ENCODE data around the gene UGT1A8.

GRCh38 chr2:233799087-233799665, 181.7 kb downstream of the UGT1A8 start:
- no peak for TF ChIP-seq TP53 (CRISPR knock-in tag; IDR thresholded peaks at IDR 0.05)
- TF ChIP-seq CTCF (IDR thresholded peaks at IDR 0.05), result no peak
- no peak for TF ChIP-seq POLR2A (IDR thresholded peaks at IDR 0.05; ENCODE audit: low read length)
- TF ChIP-seq JUN (IDR thresholded peaks at IDR 0.05), result no peak
- no peak for TF ChIP-seq REST (IDR thresholded peaks at IDR 0.05)
- TF ChIP-seq NPAS2 (CRISPR knock-in tag; IDR thresholded peaks at IDR 0.05; ENCODE audit: borderline replicate concordance), result no peak
- no peak for TF ChIP-seq USF2 (IDR thresholded peaks at IDR 0.05)
- TF ChIP-seq BHLHE40 (IDR thresholded peaks at IDR 0.05; ENCODE audit: low read depth, low read length), result no peak
- TF ChIP-seq GATA3 (IDR thresholded peaks at IDR 0.05; ENCODE audit: borderline replicate concordance), result no peak
- TF ChIP-seq MAX (IDR thresholded peaks at IDR 0.05), result no peak
- TF ChIP-seq SMC3 (IDR thresholded peaks at IDR 0.05), result no peak

Data from A549 (cell line).